ENCODE data around the gene KCTD11.

GRCh38 chr17:7306911-7307685 is 44.9 kb upstream of the KCTD11 start, which contains the start of gene EIF5A:
- TF ChIP-seq POLR2A (IDR thresholded peaks at IDR 0.05) (peak; percentile 89), CTCF (IDR thresholded peaks at IDR 0.05) (no peak)
